Activated T-cell treated with anti-CD3 and anti-CD28 coated beads, Interleukin-2, amount 50 U/mL, for 72 hours (primary cell): ENCODE data around the gene C5AR2. TPM values are rescaled to one million over a fixed set of nuclear protein-coding genes. Genes with fewer than 3 reads are reported as not detected.
"Not testable (repeated sequence)": the region's sequence is repeated elsewhere in the genome, so short reads cannot be mapped to it uniquely, and the experiment has no call there.

Experiments
- ATAC-seq, 2 donors: fragments of 150-1000 bp; cut with Tn5 transposase; replicated peaks in 1 of 2; 2 replicates each; pipeline ENCODE4 v1.10.0; 2021; ENCODE audit warnings: moderate library complexity in 2 of 2, mild to moderate bottlenecking in 1 of 2
- DNase-seq, 2 donors: peaks; one replicate each; pipeline ENCODE4 v3.0.0; 2021 to 2022; ENCODE audit warnings: mixed read lengths in 1 of 2
- H3K27ac Mint-ChIP-seq: one replicate; pipeline ENCODE4 v1.8.0; 2022; ENCODE audit warnings: mild to moderate bottlenecking, moderate library complexity, mixed read lengths
- H3K27me3 Mint-ChIP-seq: one replicate; pipeline ENCODE4 v1.8.0; 2022; ENCODE audit warnings: low read depth, mixed read lengths
- H3K36me3 Mint-ChIP-seq, 2 donors: one replicate each; pipeline ENCODE4 v1.8.0; 2022; ENCODE audit warnings: mixed read lengths in 2 of 2, mild to moderate bottlenecking in 1 of 2; ENCODE audit not compliant: insufficient read depth in 2 of 2
- H3K4me1 Mint-ChIP-seq: one replicate; pipeline ENCODE4 v1.8.0; 2022; ENCODE audit warnings: low read depth, mixed read lengths
- H3K4me3 Mint-ChIP-seq, 2 donors: one replicate each; pipeline ENCODE4 v1.8.0; 2022; ENCODE audit warnings: mild to moderate bottlenecking in 2 of 2, mixed read lengths in 2 of 2, moderate library complexity in 2 of 2
- H3K9me3 Mint-ChIP-seq, 2 donors: one replicate each; pipeline ENCODE4 v1.8.0; 2022; ENCODE audit warnings: mixed read lengths in 2 of 2
- total RNA-seq, 2 donors: library from RNA; stranded (reverse); gene quantifications; one replicate each; pipeline ENCODE4 v1.2.3, GENCODE V29; 2022

The C5AR2 gene
- total RNA-seq, 2 donors from 2014 or later: not detected

DNA sequence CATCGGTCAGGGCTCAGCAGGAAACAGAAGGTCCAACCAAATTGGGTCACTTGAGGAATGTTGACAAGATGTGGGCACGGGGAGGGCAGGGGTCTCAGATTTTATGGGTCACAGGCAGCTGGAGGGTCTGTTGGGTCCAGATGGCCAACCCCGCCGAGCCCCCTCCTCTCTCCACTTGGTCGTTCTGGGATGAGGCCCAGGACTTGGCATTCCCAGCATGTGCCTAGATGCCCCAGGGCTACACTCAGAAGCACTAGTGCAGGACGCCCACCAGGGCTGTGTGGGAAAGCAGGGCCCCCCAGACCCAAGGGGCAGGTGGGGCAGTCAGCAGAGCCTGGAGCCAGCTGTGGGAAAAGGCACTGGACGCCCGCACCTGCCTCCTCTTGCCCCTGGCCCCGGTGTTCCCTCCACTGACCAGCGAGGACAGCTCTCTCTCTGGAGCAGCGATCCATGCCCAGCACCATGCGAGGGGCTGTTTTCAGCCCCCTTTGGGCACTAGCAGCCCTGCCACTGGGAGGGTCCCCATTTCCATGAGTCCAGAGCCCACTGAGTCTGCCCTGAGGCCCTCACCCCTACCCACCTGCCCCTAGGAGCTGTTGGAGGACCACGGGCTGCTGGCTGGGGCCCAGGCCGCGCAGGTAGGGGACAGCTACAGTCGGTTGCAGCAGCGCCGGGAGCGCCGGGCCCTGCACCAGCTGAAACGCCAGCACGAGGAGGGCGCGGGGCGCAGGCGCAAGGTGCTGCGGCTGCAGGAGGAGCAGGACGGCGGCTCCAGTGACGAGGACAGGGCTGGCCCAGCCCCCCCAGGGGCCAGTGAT, 43.1 kb downstream of the C5AR2 start:
- Mint-ChIP-seq H3K4me3 (no peak overlapping the region), H3K27ac (no peak overlapping the region), H3K36me3 (peaks cover 0 to 1% of the 10 kb centered on the region in 2 donors)

DNA sequence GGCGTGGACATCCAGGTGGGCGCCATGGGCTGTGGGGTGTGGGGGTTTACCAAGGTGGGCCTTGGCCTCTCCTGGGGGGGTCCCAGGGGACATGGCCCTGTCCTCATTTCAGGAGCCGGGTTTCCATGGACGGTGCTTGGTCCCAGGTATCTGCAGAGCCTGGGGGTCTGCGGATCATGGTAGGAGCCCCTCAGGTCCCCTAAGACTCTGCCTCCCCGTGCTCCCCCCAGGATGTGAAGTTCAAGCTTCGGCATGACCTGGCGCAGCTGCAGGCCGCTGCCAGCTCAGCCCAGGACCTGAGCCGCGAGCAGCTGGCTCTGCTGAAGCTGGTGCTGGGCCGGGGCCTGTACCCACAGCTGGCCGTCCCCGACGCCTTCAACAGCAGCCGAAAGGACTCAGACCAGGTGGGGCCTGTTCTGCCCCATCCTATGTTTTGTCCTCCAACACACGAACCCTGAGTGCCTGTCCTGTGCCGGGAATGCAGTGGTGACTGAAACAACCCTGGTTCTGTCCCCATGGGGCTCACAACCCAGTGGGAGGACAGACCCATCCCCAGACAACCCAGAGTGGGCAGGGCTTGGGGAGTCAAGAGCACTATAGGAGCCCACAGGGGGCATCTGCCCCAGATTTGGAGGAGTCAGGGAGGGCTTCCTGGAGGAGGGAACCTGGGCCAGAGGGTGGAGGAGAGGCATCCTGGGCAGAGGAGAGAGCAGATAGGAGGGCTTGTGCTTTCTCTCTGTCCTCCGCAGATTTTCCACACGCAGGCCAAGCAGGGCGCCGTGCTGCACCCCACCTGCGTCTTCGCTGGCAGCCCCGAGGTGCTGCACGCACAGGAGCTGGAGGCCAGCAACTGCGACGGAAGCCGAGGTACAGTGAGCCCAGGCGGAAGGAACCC, 44.0 kb downstream of the C5AR2 start:
- H3K27me3 Mint-ChIP-seq: no peaks in the 10 kb centered on the region
- H3K4me1 Mint-ChIP-seq: no peaks in the 10 kb centered on the region
- no peak overlapping the region for H3K4me3 Mint-ChIP-seq
- H3K36me3 Mint-ChIP-seq: peaks cover 0 to 7% of the 10 kb centered on the region in 2 donors
- H3K27ac Mint-ChIP-seq: no peak overlapping the region
- no peaks in the 10 kb centered on the region for H3K9me3 Mint-ChIP-seq
- no peak for ATAC-seq
- no peak for DNase-seq

More for the DNA sequence above, 43.1 kb downstream of the C5AR2 start:
- Mint-ChIP-seq H3K9me3 (no peaks in the 10 kb centered on the region), H3K4me1 (no peaks in the 10 kb centered on the region), H3K27me3 (no peaks in the 10 kb centered on the region)
- no peak for DNase-seq
- no peak for ATAC-seq

DNA sequence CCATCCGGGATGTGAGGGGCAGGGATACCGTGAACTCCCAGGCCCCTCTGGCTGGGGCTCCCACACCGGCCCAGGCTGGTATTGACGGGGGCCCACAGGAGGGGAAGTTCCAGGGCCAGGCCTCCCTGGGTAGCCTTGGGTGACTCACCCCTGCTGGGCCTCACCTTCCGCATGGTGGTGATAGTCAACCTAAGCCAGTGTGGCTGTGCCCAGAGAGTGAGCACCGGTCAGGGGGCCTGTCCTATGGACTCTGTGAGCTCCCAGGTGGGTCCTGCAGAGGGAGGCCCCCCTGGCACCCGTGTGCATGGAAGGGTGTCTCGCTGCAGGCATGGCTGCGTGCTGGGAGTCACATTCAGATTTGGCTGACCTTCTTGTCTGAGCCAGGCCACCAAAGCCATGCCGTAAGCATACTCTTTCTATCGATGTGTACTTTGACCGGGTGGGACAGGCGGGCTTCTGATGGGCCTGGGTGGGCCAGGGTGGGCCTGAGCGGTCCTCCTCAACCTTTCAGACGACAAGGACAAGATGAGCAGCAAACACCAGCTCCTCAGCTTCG, 44.7 kb downstream of the C5AR2 start:
- no peak for DNase-seq
- Mint-ChIP-seq H3K27me3 (no peaks in the 10 kb centered on the region), H3K27ac (no peak overlapping the region), H3K4me1 (peaks cover 3% of the 10 kb centered on the region), H3K9me3 (no peaks in the 10 kb centered on the region), H3K4me3 (no peak overlapping the region), H3K36me3 (peaks cover 4 to 12% of the 10 kb centered on the region in 2 donors)
- no peak for ATAC-seq

DNA sequence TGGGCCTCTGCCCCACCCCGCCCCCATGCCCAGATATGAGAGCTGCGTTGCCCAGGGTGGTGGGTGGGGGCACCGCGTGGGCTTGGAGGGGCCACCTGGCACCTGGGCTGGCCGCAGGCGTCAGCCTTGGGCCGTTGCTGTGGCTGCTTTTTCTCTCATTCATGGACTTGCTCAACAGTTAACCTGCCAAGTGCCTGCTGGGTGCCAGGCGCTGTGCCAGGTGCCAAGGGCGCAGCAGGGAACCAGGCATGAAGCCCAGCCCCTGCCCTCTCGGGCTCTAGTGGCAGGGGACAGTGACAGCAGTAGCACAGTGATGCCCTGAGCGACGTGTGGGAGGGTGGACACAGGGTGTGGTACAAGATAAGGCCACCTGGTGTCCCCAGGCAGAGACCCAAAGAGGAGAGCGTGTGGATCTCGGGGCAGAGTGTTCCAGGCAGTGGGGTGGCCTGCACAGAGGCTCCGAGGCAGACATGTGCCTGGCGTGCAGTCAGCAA, 45.3 kb downstream of the C5AR2 start:
- Mint-ChIP-seq H3K27ac (no peak overlapping the region), H3K4me1 (peaks cover 5% of the 10 kb centered on the region), H3K4me3 (no peak overlapping the region), H3K36me3 (peaks cover 4 to 13% of the 10 kb centered on the region in 2 donors), H3K9me3 (no peaks in the 10 kb centered on the region), H3K27me3 (no peaks in the 10 kb centered on the region)
- DNase-seq (no peak), ATAC-seq (no peak)

DNA sequence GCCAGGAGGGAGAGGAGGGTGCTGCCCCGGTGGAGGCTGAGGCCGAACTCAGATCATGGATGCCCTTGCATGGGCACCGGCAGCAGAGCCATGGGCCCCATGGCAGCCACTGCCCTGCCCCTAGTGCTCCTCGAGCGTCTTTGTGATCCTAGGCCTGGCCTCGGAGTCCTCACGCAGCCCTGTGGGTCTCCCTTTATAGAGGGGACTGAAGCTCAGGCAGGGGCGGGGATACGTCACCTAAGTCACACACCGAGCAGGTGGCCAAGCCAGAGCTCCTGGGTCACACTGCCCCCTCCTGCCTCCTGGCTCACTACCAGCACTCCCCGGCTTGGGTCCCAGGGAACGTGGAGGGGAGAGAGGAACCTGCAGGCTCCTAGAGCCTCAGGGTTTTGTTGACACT, 45.8 kb downstream of the C5AR2 start:
- H3K36me3 Mint-ChIP-seq: peaks cover 4 to 13% of the 10 kb centered on the region in 2 donors

DNA sequence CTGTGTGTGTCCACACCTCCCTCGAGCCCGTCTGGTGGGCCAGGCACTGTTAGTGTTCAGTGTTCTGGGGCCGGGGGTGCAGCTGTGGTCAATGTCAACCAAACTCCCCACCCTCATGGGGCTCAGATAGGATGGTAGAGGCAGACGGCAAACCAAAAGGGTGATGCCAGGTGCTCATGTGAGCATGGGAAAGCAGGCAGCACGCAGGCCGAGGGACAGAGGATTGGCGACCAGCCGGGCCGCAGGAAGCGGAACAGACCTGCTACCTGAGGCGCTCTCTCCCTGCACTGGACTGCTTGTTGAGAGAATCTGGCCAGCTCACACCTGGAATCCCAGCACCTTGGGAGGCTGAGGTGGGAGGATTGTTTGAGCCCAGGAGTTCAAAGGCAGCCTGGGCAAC, 46.3 kb downstream of the C5AR2 start:
- Mint-ChIP-seq H3K9me3 (no peaks in the 10 kb centered on the region), H3K4me3 (no peak overlapping the region), H3K27ac (no peak overlapping the region), H3K36me3 (peaks cover 4 to 13% of the 10 kb centered on the region in 2 donors), H3K27me3 (no peaks in the 10 kb centered on the region), H3K4me1 (peaks cover 10% of the 10 kb centered on the region)
- DNase-seq (no peak), ATAC-seq (no peak)

More for the DNA sequence above, 45.8 kb downstream of the C5AR2 start:
- Mint-ChIP-seq H3K9me3 (no peaks in the 10 kb centered on the region), H3K4me1 (peaks cover 5% of the 10 kb centered on the region), H3K27me3 (no peaks in the 10 kb centered on the region), H3K27ac (no peak overlapping the region), H3K4me3 (no peak overlapping the region)
- no peak for DNase-seq
- ATAC-seq: no peak

DNA sequence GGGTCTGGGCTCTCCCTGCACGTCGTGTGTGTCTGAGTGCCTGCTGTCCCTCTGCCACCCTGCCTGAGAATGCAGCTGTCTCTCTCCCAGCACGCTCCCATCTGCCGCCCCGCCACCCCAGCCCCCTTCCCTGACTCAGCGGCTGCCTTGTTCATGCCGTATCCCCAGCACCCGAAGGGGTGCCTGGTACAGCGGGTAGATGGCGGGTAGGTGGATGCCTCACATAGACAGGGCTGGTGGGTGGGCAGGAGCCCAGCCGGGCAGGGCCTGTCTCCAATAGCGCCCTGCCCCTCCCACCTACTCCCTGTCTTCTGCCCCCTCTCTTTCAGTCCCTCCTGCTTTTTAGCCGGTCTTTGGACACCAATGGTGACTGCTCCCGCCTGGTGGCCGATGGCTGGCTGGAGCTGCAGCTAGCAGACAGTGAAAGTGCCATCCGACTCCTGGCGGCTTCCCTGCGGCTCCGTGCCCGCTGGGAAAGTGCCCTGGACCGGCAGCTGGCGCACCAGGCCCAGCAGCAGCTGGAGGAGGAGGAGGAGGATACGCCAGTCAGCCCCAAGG, 47.5 kb downstream of the C5AR2 start:
- H3K36me3 Mint-ChIP-seq: peaks cover 4 to 13% of the 10 kb centered on the region in 2 donors
- peaks cover 14% of the 10 kb centered on the region for H3K4me1 Mint-ChIP-seq
- H3K27me3 Mint-ChIP-seq: no peaks in the 10 kb centered on the region
- H3K4me3 Mint-ChIP-seq: no peak overlapping the region
- DNase-seq (no peak), ATAC-seq (no peak)
- no peak overlapping the region for H3K27ac Mint-ChIP-seq
- H3K9me3 Mint-ChIP-seq: no peaks in the 10 kb centered on the region

DNA sequence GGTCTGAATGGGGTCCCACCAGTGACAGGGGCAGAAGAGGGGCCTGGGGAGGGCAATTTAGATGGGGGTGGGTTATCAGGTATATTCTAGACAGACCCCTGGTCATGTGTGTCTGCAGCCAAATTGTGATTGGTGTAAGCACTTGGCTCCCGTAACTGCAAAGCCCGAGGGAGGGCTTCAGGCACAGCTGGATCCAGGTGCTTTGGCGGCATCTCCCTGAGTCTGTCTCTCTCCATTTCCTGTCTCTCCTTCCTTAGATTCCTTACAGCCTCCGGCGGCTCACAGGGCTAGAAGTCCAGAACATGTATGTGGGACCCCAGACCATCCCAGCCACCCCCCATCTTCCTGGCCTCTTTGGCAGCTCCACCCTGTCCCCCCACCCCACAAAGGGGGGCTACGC, 48.6 kb downstream of the C5AR2 start:
- peaks cover 4 to 13% of the 10 kb centered on the region in 2 donors for H3K36me3 Mint-ChIP-seq
- ATAC-seq (no peak), DNase-seq (no peak)
- no peak overlapping the region for H3K4me3 Mint-ChIP-seq
- no peak overlapping the region for H3K27ac Mint-ChIP-seq
- H3K4me1 Mint-ChIP-seq: peaks cover 14% of the 10 kb centered on the region
- H3K27me3 Mint-ChIP-seq: no peaks in the 10 kb centered on the region
- no peaks in the 10 kb centered on the region for H3K9me3 Mint-ChIP-seq

DNA sequence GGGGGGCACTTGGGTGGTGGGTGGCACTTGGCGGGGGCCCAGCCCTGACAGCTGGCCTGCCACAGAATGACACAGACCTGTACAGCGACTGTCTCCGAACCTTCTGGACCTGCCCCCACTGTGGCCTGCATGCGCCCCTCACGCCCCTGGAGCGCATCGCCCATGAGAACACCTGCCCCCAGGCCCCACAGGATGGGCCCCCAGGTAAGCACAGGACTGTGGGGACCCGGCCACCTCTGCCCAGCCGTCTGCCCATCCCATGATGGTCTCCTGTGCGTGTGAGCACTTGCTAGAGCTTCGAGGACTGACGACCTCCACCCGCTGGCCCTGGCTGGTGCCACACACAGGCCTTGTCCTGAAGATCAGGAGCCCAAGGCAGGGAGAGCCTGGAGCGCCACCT, 49.1 kb downstream of the C5AR2 start:
- Mint-ChIP-seq H3K4me3 (no peak overlapping the region), H3K4me1 (peaks cover 14% of the 10 kb centered on the region), H3K27me3 (no peaks in the 10 kb centered on the region), H3K27ac (no peak overlapping the region), H3K36me3 (peaks cover 4 to 13% of the 10 kb centered on the region in 2 donors), H3K9me3 (no peaks in the 10 kb centered on the region)
- DNase-seq (no peak), ATAC-seq (no peak)

DNA sequence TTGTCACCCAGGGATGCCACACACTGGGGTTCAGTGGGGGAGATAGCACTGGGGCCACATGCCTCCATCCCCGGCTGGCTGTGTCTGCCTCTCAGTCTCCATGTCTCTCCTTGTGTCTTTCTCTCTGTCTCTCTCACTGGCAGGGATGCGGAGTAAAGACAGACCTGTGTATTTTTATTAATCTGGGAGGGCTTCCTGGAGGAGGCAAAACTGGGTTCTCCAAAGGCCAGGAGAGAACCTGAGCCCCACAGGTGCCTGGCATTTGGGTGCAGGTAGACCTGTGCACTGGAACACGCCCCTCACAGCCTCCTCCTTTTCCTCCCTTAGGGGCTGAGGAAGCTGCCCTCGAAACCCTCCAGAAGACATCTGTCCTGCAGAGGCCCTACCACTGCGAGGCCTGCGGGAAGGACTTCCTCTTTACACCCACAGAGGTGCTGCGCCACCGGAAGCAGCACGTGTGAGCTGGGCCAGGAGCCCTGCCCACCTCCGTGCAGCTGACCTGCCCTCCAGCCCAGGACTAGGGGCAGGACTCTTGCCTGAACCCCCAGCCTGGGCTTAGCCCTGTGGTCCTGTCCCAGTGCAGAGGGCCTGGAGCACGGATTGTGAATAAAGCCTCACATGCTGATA, 49.8 kb downstream of the C5AR2 start:
- DNase-seq: peak in 1 of 2 donors; percentile 10

DNA sequence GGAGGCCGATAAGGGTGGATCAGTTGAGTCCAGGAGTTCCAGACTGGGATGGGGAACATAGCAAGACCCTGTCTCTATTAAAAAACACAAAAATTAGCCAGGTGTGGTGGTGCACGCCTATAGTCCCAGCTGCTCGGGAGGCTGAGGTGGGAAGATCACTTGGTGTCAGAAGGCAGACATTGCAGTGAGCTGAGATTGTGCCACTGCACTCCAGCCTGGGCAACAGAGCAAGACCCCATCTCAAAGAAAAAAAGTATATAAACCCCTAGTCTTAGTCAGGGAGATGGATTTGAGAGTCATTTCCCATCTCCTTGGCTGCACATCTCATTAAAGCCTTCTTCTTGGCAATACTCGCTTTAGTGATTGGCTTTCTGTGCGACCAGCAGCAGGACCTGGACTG, 51.9 kb downstream of the C5AR2 start:
- H3K9me3 Mint-ChIP-seq, H3K4me3 Mint-ChIP-seq, ATAC-seq, H3K27me3 Mint-ChIP-seq, H3K27ac Mint-ChIP-seq, DNase-seq: not testable (repeated sequence)
- Mint-ChIP-seq H3K36me3 (peaks cover 4 to 13% of the 10 kb centered on the region in 2 donors), H3K4me1 (peaks cover 14% of the 10 kb centered on the region)

More for the DNA sequence above, 49.8 kb downstream of the C5AR2 start:
- H3K9me3 Mint-ChIP-seq: no peaks in the 10 kb centered on the region
- no peak overlapping the region for H3K4me3 Mint-ChIP-seq
- peaks cover 4 to 13% of the 10 kb centered on the region in 2 donors for H3K36me3 Mint-ChIP-seq
- H3K27ac Mint-ChIP-seq: no peak overlapping the region
- ATAC-seq: peak in 1 of 2 donors; percentile 48
- no peaks in the 10 kb centered on the region for H3K27me3 Mint-ChIP-seq
- H3K4me1 Mint-ChIP-seq: peaks cover 14% of the 10 kb centered on the region

DNA sequence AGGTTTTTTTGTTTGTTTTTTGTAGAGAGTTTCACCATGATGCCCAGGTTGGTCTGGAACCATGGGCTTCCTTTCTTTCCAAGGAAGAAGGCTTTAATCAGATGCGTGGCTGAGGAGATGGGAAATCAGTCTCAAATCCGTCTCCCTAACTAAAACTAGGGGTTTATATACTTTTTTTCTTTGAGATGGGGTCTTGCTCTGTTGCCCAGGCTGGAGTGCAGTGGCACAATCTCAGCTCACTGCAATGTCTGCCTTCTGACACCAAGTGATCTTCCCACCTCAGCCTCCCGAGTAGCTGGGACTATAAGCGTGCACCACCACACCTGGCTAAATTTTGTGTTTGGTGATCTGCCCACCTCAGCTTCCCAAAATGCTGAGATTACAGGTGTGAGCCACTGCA, 52.6 kb downstream of the C5AR2 start:
- not testable (repeated sequence) for DNase-seq, H3K27me3 Mint-ChIP-seq, H3K9me3 Mint-ChIP-seq, H3K27ac Mint-ChIP-seq, ATAC-seq, H3K4me3 Mint-ChIP-seq
- Mint-ChIP-seq H3K4me1 (peaks cover 14% of the 10 kb centered on the region), H3K36me3 (peaks cover 4 to 13% of the 10 kb centered on the region in 2 donors)
